Suprapubic skin (tissue), 4 donors: ENCODE data around the gene KBTBD3. TPM values are rescaled to one million over a fixed set of nuclear protein-coding genes. Genes with fewer than 3 reads are reported as not detected.

Source experiments
- DNase-seq, 2 donors: peaks; one replicate each; pipeline ENCODE4 v3.0.0-alpha.2; 2019; ENCODE audit warnings: low spot score in 2 of 2
- H3K27ac ChIP-seq: fragments of 200-600 bp; sonication (generic); one replicate; pipeline ENCODE4 v1.5.1; 2019
- H3K27me3 ChIP-seq: fragments of 200-600 bp; sonication (generic); one replicate; pipeline ENCODE4 v1.5.1; 2019
- H3K36me3 ChIP-seq: fragments of 200-600 bp; sonication (generic); one replicate; pipeline ENCODE4 v1.5.1; 2019
- H3K4me1 ChIP-seq: fragments of 200-600 bp; sonication (generic); one replicate; pipeline ENCODE4 v1.5.1; 2019
- H3K4me3 ChIP-seq: fragments of 200-600 bp; sonication (generic); one replicate; pipeline ENCODE4 v1.5.1; 2019; ENCODE audit warnings: mild to moderate bottlenecking
- H3K9me3 ChIP-seq: fragments of 200-600 bp; sonication (generic); one replicate; pipeline ENCODE4 v1.5.1; 2019
- CTCF ChIP-seq, 2 donors: fragments of 200-600 bp in 1 of 2; fragments of 450-650 bp in 1 of 2; sonication (generic) in 1 of 2; IDR thresholded peaks; one replicate each; pipeline ENCODE4 v1.5.1; 2016 to 2019; ENCODE audit warnings: antibody characterized with exemption in 2 of 2, mild to moderate bottlenecking in 1 of 2, moderate library complexity in 1 of 2
- EP300 ChIP-seq: sonication (generic); formaldehyde crosslinking; IDR thresholded peaks from one replicate; pipeline ENCODE4 v1.6.1; 2017; ENCODE audit warnings: antibody characterized with exemption
- POLR2A ChIP-seq, 2 donors: fragments of 450-650 bp; IDR thresholded peaks; one replicate each; pipeline ENCODE4 v1.6.1; 2017; ENCODE audit warnings: antibody characterized with exemption in 2 of 2, mild to moderate bottlenecking in 2 of 2, moderate library complexity in 2 of 2
- POLR2AphosphoS5 ChIP-seq, 3 donors: sonication (generic); formaldehyde crosslinking; IDR thresholded peaks; one replicate each; pipeline ENCODE4 v1.6.1; 2017; ENCODE audit warnings: antibody characterized with exemption in 3 of 3
- WGBS: methylation state at CpG from one replicate; pipeline ENCODE4 v1.1.5; 2018; 5-methylcytosine and 5-hydroxymethylcytosine counted together
- total RNA-seq, 4 donors: library from RNA; depleted of rRNA; stranded (reverse); fragments of >200 nt; gene quantifications; one replicate each; pipeline ENCODE4 v1.1.0, GENCODE V29; 2016

Gene KBTBD3
- total RNA-seq, 4 donors from 2014 or later: 2.9 to 15.3 (median 3.8) TPM

DNA sequence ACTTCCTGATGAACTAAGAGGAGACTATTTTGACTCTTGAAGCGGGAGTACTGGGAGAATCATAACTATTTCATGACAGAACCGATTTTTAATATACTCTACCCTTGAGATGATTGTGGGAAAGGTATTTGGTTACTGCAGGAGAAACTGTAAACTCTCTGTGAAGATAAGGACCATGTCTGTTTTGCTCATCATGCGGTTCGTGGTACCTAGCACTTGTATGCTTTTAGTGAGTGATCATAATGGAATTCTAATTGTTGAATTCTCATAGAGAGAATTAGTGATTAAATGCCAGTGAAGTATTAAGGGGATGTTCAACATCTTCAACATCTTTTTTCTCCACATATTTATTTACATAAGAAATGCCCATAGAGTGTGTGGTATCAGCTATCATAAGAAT, 11.7 kb upstream of the KBTBD3 start:
- peaks cover 31% of the 10 kb centered on the region for H3K36me3 ChIP-seq
- H3K9me3 ChIP-seq: no peaks in the 10 kb centered on the region
- no peak overlapping the region for H3K27ac ChIP-seq
- 86% methylated on average over 4 of the region's 4 CpGs for WGBS
- H3K4me3 ChIP-seq: no peak overlapping the region
- peaks cover 30% of the 10 kb centered on the region for H3K4me1 ChIP-seq
- DNase-seq: no peak
- no peak for TF ChIP-seq POLR2AphosphoS5 (IDR thresholded peaks at IDR 0.05)
- TF ChIP-seq EP300: no peak
- no peak for TF ChIP-seq POLR2A (IDR thresholded peaks at IDR 0.05)
- no peak for TF ChIP-seq CTCF (IDR thresholded peaks at IDR 0.05)
- H3K27me3 ChIP-seq: no peaks in the 10 kb centered on the region

GRCh38 chr11:106087815-106088435, 10.8 kb upstream of the KBTBD3 start:
- 40% methylated on average over 9 of the region's 9 CpGs for WGBS
- H3K27me3 ChIP-seq: no peaks in the 10 kb centered on the region
- TF ChIP-seq EP300 (no peak), POLR2A (IDR thresholded peaks at IDR 0.05) (no peak), CTCF (IDR thresholded peaks at IDR 0.05) (peak; percentile 29 to 75), POLR2AphosphoS5 (IDR thresholded peaks at IDR 0.05) (no peak)
- no peak overlapping the region for H3K27ac ChIP-seq
- no peak for DNase-seq
- H3K36me3 ChIP-seq: peaks cover 25% of the 10 kb centered on the region
- no peak overlapping the region for H3K4me3 ChIP-seq
- H3K4me1 ChIP-seq: peaks cover 30% of the 10 kb centered on the region
- H3K9me3 ChIP-seq: no peaks in the 10 kb centered on the region

GRCh38 chr11:106086850-106087249, 9.7 kb upstream of the KBTBD3 start:
- Histone ChIP-seq H3K36me3 (peaks cover 22% of the 10 kb centered on the region), H3K4me1 (peaks cover 39% of the 10 kb centered on the region), H3K4me3 (no peak overlapping the region), H3K27ac (no peak overlapping the region), H3K27me3 (no peaks in the 10 kb centered on the region), H3K9me3 (no peaks in the 10 kb centered on the region)
- WGBS: 47% methylated on average over 2 of the region's 2 CpGs
- DNase-seq: no peak
- TF ChIP-seq POLR2AphosphoS5 (IDR thresholded peaks at IDR 0.05): no peak
- no peak for TF ChIP-seq EP300
- TF ChIP-seq POLR2A (IDR thresholded peaks at IDR 0.05): no peak
- no peak for TF ChIP-seq CTCF (IDR thresholded peaks at IDR 0.05)

- WGBS: 93% methylated on average over 1 of the region's 1 CpG
- Histone ChIP-seq H3K9me3 (no peaks in the 10 kb centered on the region), H3K4me3 (no peak overlapping the region), H3K27me3 (no peaks in the 10 kb centered on the region), H3K36me3 (peaks cover 21% of the 10 kb centered on the region), H3K4me1 (peaks cover 40% of the 10 kb centered on the region), H3K27ac (no peak overlapping the region)
- no peak for TF ChIP-seq POLR2A (IDR thresholded peaks at IDR 0.05)
- no peak for TF ChIP-seq CTCF (IDR thresholded peaks at IDR 0.05)
- TF ChIP-seq EP300: no peak
- TF ChIP-seq POLR2AphosphoS5 (IDR thresholded peaks at IDR 0.05): no peak
- DNase-seq: no peak
These were observed 9.0 kb upstream of the KBTBD3 start for GRCh38 chr11:106086135-106086534.

- no peak for TF ChIP-seq POLR2AphosphoS5 (IDR thresholded peaks at IDR 0.05)
- no peak for TF ChIP-seq CTCF (IDR thresholded peaks at IDR 0.05)
- no peak for TF ChIP-seq EP300
- no peak for TF ChIP-seq POLR2A (IDR thresholded peaks at IDR 0.05)
- no peak for DNase-seq
- H3K27ac ChIP-seq: no peak overlapping the region
- no peak overlapping the region for H3K4me3 ChIP-seq
- H3K36me3 ChIP-seq: peaks cover 34% of the 10 kb centered on the region
- no peaks in the 10 kb centered on the region for H3K27me3 ChIP-seq
- peaks cover 44% of the 10 kb centered on the region for H3K4me1 ChIP-seq
- no peaks in the 10 kb centered on the region for H3K9me3 ChIP-seq
These were observed 4.9 kb upstream of the KBTBD3 start for GRCh38 chr11:106082096-106082495.
